ENCODE measurements around the gene CNOT3. TPM values are rescaled to one million over a fixed set of nuclear protein-coding genes. Genes with fewer than 3 reads are reported as not detected.

Gene CNOT3
- total RNA-seq, 4 donors from 2014 or later, result 5.1 to 14.0 (median 10.2) TPM

DNA sequence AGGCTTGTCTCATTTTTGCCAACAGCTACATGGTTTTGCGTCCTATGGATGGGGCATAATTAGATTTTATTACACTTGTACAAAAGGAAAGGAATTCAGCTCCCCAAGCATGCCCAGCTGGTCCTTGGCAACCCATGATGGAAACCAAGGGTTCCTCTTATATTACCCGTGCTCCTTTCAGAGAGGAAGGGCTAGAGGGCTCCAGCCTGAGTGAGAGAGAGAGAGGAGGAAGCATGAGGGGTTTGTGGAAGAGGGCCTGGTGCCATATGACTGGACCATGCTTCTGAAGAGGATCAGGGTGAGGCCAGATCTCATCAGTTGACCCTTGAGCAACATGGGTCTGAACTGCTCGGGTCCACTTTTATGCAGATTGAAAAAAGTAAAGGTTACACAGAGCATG, 59.6 kb downstream of the CNOT3 start:
- Histone ChIP-seq H3K9me3 (no peaks in the 10 kb centered on the region), H3K36me3 (peaks cover 5 to 28% of the 10 kb centered on the region in 2 donors), H3K4me3 (no peak overlapping the region), H3K27me3 (no peaks in the 10 kb centered on the region), H3K27ac (no peak overlapping the region), H3K4me1 (peaks cover 12 to 13% of the 10 kb centered on the region in 2 donors)
- no peak for ATAC-seq
- TF ChIP-seq, protein P1, sequence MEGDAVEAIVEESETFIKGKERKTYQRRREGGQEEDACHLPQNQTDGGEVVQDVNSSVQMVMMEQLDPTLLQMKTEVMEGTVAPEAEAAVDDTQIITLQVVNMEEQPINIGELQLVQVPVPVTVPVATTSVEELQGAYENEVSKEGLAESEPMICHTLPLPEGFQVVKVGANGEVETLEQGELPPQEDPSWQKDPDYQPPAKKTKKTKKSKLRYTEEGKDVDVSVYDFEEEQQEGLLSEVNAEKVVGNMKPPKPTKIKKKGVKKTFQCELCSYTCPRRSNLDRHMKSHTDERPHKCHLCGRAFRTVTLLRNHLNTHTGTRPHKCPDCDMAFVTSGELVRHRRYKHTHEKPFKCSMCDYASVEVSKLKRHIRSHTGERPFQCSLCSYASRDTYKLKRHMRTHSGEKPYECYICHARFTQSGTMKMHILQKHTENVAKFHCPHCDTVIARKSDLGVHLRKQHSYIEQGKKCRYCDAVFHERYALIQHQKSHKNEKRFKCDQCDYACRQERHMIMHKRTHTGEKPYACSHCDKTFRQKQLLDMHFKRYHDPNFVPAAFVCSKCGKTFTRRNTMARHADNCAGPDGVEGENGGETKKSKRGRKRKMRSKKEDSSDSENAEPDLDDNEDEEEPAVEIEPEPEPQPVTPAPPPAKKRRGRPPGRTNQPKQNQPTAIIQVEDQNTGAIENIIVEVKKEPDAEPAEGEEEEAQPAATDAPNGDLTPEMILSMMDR (IDR thresholded peaks at IDR 0.05 in 4 of 5, conservative IDR thresholded peaks at IDR 0.05 in 1 of 5), result no peak
- no peak for TF ChIP-seq POLR2A (IDR thresholded peaks at IDR 0.05)
- in situ Hi-C loops (cut with MboI; ENCODE audit: low sequenced_read_pairs in 4 of 4), result no loop called here
- intact Hi-C loops (cut with DNase I; ENCODE audit: low total_unique reads), result no loop called here
- no peak for DNase-seq

DNA sequence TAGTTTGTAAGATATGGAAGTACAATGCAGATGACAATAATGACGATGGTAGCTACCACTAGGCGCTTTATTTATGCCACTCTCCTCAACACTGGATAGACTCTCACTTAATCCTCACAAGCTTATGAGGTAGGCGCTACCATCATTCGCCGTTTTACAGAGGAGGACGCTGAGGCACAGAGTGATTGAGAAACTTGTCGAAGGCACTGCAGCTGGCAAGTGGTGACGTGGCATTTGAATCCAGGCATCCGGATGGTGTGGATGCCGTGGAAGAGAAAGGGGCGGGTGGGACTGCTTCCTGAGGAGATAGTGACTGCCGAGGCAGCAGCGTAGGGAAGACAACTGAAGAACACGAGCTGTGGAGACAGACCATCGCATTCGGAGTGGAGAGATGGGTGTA, 61.8 kb downstream of the CNOT3 start:
- no peaks in the 10 kb centered on the region for H3K9me3 ChIP-seq
- no peak overlapping the region for H3K4me3 ChIP-seq
- intact Hi-C loops (cut with DNase I; ENCODE audit: low total_unique reads) (no loop called here), in situ Hi-C loops (cut with MboI; ENCODE audit: low sequenced_read_pairs in 4 of 4) (no loop called here)
- peak overlapping the region; percentile 5 to 95 (median 92) for H3K27ac ChIP-seq
- peaks cover 32 to 34% of the 10 kb centered on the region in 2 donors for H3K4me1 ChIP-seq
- ATAC-seq (no peak), DNase-seq (no peak)
- TF ChIP-seq POLR2A (IDR thresholded peaks at IDR 0.05), result no peak
- TF ChIP-seq, protein P1 (IDR thresholded peaks at IDR 0.05 in 4 of 5, conservative IDR thresholded peaks at IDR 0.05 in 1 of 5), result no peak
- H3K36me3 ChIP-seq, result peaks cover 0 to 28% of the 10 kb centered on the region in 2 donors
- H3K27me3 ChIP-seq, result no peaks in the 10 kb centered on the region

DNA sequence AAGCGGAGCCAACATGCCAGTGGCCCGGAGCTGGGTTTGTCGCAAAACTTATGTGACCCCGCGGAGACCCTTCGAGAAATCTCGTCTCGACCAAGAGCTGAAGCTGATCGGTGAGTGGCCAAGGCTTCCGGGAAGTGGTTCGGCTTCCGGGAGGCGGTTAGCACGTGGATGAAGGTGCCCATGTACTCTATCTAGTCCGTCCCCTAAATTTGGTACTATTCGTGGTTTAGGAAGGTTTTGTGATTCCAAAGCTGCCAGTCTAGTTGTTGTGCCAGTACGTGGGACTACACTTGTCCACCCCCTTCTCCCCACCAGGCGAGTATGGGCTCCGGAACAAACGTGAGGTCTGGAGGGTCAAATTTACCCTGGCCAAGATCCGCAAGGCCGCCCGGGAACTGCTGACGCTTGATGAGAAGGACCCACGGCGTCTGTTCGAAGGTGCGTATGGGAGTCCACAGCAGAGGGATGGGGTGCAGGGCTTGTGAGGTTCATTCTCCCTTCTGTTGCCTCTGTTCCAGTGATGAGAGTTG, 63.7 kb downstream of the CNOT3 start:
- Histone ChIP-seq H3K4me1 (peaks cover 46 to 47% of the 10 kb centered on the region in 2 donors), H3K9me3 (no peaks in the 10 kb centered on the region), H3K27me3 (no peaks in the 10 kb centered on the region), H3K36me3 (peaks cover 0 to 41% of the 10 kb centered on the region in 2 donors), H3K4me3 (peak overlapping the region; percentile 76 to 86 (median 77)), H3K27ac (peak overlapping the region; percentile 88 to 95 (median 92))
- TF ChIP-seq, protein P1 (IDR thresholded peaks at IDR 0.05 in 4 of 5, conservative IDR thresholded peaks at IDR 0.05 in 1 of 5), result no peak
- no peak for TF ChIP-seq POLR2A (IDR thresholded peaks at IDR 0.05)
- in situ Hi-C loops (cut with MboI; ENCODE audit: low sequenced_read_pairs in 4 of 4), result loop anchor here in 1 of 4 donors (10.0 kb wide), 1 partner anchor 254 kb away; no protein-coding TSS in a partner anchor
- intact Hi-C loops (cut with DNase I; ENCODE audit: low total_unique reads), result loop anchor here (5.0 to 10.0 kb wide), 3 partner anchors 39 to 1404 kb away; partner anchors contain the start of genes ZNF524 and ZNF865
- ATAC-seq, result no peak
- DNase-seq, result no peak

DNA sequence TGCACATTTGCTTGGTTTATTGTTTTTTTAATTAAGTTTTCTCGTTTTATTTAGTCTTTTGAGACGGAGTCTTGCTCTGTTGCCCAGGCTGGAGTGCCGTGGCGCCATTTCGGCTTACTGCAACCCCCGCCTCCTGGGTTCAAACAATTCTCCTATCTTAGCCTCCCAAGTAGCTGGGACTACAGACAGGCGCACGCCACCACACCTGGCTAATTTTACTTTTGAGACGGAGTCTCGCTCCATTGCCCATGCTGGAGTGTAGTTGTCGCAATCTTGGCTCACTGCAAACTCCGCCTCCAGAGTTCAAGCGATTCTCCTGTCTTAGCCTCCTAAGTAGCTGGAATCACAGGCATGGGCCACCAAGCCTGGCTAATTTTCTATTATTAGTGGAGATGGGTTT, 64.4 kb downstream of the CNOT3 start:
- intact Hi-C loops (cut with DNase I; ENCODE audit: low total_unique reads), result loop anchor here (5.0 to 10.0 kb wide), 3 partner anchors 40 to 1403 kb away; partner anchors contain the start of genes ZNF524 and ZNF865
- Histone ChIP-seq H3K27ac (peak overlapping the region; percentile 88 to 95 (median 92)), H3K4me3 (peak overlapping the region; percentile 76 to 86 (median 77)), H3K9me3 (no peaks in the 10 kb centered on the region), H3K36me3 (peaks cover 0 to 49% of the 10 kb centered on the region in 2 donors), H3K27me3 (no peaks in the 10 kb centered on the region), H3K4me1 (peaks cover 53 to 54% of the 10 kb centered on the region in 2 donors)
- no peak for ATAC-seq
- in situ Hi-C loops (cut with MboI; ENCODE audit: low sequenced_read_pairs in 4 of 4), result loop anchor here in 1 of 4 donors (10.0 kb wide), 1 partner anchor 253 kb away; no protein-coding TSS in a partner anchor
- DNase-seq, result no peak
- TF ChIP-seq POLR2A (IDR thresholded peaks at IDR 0.05), result no peak
- TF ChIP-seq, protein P1 (IDR thresholded peaks at IDR 0.05 in 4 of 5, conservative IDR thresholded peaks at IDR 0.05 in 1 of 5), result no peak
